Lower leg skin (tissue), 3 donors: ENCODE data around the gene CCDC15.

Experiments used
- CTCF ChIP-seq, 3 donors: fragments of 450-650 bp; IDR thresholded peaks; one replicate each; pipeline ENCODE4 v1.5.1; 2016; ENCODE audit warnings: antibody characterized with exemption in 3 of 3, mild to moderate bottlenecking in 3 of 3, moderate library complexity in 2 of 3
- POLR2A ChIP-seq, 2 donors: fragments of 450-650 bp; IDR thresholded peaks; one replicate each; pipeline ENCODE4 v1.6.1; 2016 to 2017; ENCODE audit warnings: antibody characterized with exemption in 2 of 2, mild to moderate bottlenecking in 1 of 2, moderate library complexity in 1 of 2

GRCh38 chr11:125064070-125064469 is 110.1 kb downstream of the CCDC15 start:
- no peak for TF ChIP-seq POLR2A (IDR thresholded peaks at IDR 0.05)
- no peak for TF ChIP-seq CTCF (IDR thresholded peaks at IDR 0.05)
